ENCODE data around the gene PLXND1.

DNA sequence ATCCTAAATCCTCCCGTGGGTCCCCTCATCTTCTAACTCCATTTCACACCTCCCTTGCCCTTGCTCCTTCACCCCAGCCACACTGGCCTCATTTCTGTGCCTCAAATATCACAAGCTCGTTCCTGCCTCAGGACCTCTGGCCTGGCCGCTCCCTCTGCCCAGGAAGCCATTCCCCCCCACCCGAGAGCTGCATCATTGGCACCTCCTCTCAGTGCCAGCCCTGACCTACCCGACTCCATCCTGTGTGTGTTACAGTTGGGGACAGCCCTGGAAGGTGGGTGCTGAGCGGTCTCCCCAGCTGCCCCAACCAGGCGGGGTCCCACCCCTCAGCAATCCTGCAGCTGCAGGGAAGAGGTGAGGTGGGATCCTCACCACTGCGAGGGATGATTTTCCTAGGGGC lies 14.5 kb downstream of the PLXND1 start:
- TF ChIP-seq, protein P1, sequence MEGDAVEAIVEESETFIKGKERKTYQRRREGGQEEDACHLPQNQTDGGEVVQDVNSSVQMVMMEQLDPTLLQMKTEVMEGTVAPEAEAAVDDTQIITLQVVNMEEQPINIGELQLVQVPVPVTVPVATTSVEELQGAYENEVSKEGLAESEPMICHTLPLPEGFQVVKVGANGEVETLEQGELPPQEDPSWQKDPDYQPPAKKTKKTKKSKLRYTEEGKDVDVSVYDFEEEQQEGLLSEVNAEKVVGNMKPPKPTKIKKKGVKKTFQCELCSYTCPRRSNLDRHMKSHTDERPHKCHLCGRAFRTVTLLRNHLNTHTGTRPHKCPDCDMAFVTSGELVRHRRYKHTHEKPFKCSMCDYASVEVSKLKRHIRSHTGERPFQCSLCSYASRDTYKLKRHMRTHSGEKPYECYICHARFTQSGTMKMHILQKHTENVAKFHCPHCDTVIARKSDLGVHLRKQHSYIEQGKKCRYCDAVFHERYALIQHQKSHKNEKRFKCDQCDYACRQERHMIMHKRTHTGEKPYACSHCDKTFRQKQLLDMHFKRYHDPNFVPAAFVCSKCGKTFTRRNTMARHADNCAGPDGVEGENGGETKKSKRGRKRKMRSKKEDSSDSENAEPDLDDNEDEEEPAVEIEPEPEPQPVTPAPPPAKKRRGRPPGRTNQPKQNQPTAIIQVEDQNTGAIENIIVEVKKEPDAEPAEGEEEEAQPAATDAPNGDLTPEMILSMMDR (IDR thresholded peaks at IDR 0.05): no peak
- TF ChIP-seq POLR2A (IDR thresholded peaks at IDR 0.05) (no peak), POLR2AphosphoS5 (IDR thresholded peaks at IDR 0.05) (no peak)
